GM23338 (cell line): ENCODE measurements around the gene ADGRV1. TPM values are rescaled to one million over a fixed set of nuclear protein-coding genes. Genes with fewer than 3 reads are reported as not detected.

ENCODE experiments used
- ATAC-seq: fragments of 200-7000 bp; cut with Tn5 transposase; 3 replicates; pipeline ENCODE4 v1.9.1; 2020
- DNase-seq: peaks from one replicate; pipeline ENCODE4 v3.0.0-alpha.2; 2015; ENCODE audit warnings: low spot score
- H2AFZ ChIP-seq: fragments of 200-600 bp; sonication (generic); 2 replicates; pipeline ENCODE4 v1.8.0; 2016; ENCODE audit warnings: antibody characterized with exemption, mild to moderate bottlenecking, moderate library complexity
- H3F3A ChIP-seq: fragments of 200-600 bp; sonication (generic); replicated peaks from 2 replicates; pipeline ENCODE4 v1.8.0; 2017; ENCODE audit warnings: antibody characterized with exemption, mixed run types, low read depth
- H3K27ac ChIP-seq: fragments of 200-600 bp; sonication (generic); 2 replicates; pipeline ENCODE4 v1.6.1; 2016; ENCODE audit warnings: low read depth
- H3K27me3 ChIP-seq: fragments of 200-600 bp; sonication (generic); 2 replicates; pipeline ENCODE4 v1.8.0; 2016; ENCODE audit warnings: mild to moderate bottlenecking, mixed run types, moderate library complexity; ENCODE audit not compliant: insufficient read depth
- H3K36me3 ChIP-seq: fragments of 200-600 bp; sonication (generic); 2 replicates; pipeline ENCODE4 v1.8.0; 2016; ENCODE audit warnings: mild to moderate bottlenecking; ENCODE audit not compliant: insufficient read depth
- H3K4me1 ChIP-seq: fragments of 200-600 bp; sonication (generic); 2 replicates; pipeline ENCODE4 v1.8.0; 2016; ENCODE audit warnings: mild to moderate bottlenecking, moderate library complexity; ENCODE audit not compliant: insufficient read depth
- H3K4me2 ChIP-seq: fragments of 200-600 bp; sonication (generic); 2 replicates; pipeline ENCODE4 v1.7.1; 2017; ENCODE audit warnings: mixed run types
- H3K4me3 ChIP-seq: fragments of 200-600 bp; sonication (generic); 2 replicates; pipeline ENCODE4 v1.6.1; 2016; ENCODE audit warnings: mixed run types
- H3K79me2 ChIP-seq: fragments of 200-600 bp; sonication (generic); replicated peaks from 2 replicates; pipeline ENCODE4 v1.8.0; 2017; ENCODE audit warnings: mild to moderate bottlenecking; ENCODE audit not compliant: insufficient read depth
- H3K9me2 ChIP-seq: fragments of 200-600 bp; sonication (generic); 2 replicates; pipeline ENCODE4 v1.8.0; 2017; ENCODE audit not compliant: insufficient read depth
- H4K20me1 ChIP-seq: fragments of 200-600 bp; sonication (generic); replicated peaks from 2 replicates; pipeline ENCODE4 v1.8.0; 2017; ENCODE audit warnings: mild to moderate bottlenecking; ENCODE audit not compliant: insufficient read depth
- H3K27ac Mint-ChIP-seq: 2 replicates; pipeline ENCODE4 v1.8.0; 2020; ENCODE audit warnings: inconsistent platforms, mild to moderate bottlenecking, moderate library complexity, mixed read lengths
- H3K27me3 Mint-ChIP-seq: 3 replicates; pipeline ENCODE4 v1.8.0; 2022; ENCODE audit warnings: low read depth, mild to moderate bottlenecking, moderate library complexity, mixed read lengths, inconsistent platforms; ENCODE audit not compliant: insufficient read depth, poor library complexity
- H3K36me3 Mint-ChIP-seq: 3 replicates; pipeline ENCODE4 v1.8.0; 2021; ENCODE audit warnings: low read depth, mild to moderate bottlenecking, inconsistent platforms, moderate library complexity, mixed read lengths
- H3K4me1 Mint-ChIP-seq: 3 replicates; pipeline ENCODE4 v1.8.0; 2020; ENCODE audit warnings: mild to moderate bottlenecking, inconsistent platforms, mixed read lengths
- H3K4me3 Mint-ChIP-seq: 3 replicates; pipeline ENCODE4 v1.8.0; 2021; ENCODE audit warnings: moderate library complexity, mild to moderate bottlenecking, inconsistent platforms, mixed read lengths
- H3K9me3 Mint-ChIP-seq: 3 replicates; pipeline ENCODE4 v1.8.0; 2020; ENCODE audit warnings: moderate library complexity, mild to moderate bottlenecking, inconsistent platforms, mixed read lengths
- CREB1 ChIP-seq: fragments of 250-450 bp; sonication (Bioruptor Pico); IDR thresholded peaks from 2 replicates; pipeline ENCODE4 v1.5.0; 2020; ENCODE audit warnings: low read depth, mild to moderate bottlenecking, moderate library complexity
- EZH2phosphoT487 ChIP-seq: fragments of 200-600 bp; sonication (generic); IDR thresholded peaks from one replicate; pipeline ENCODE4 v1.8.1; 2018; ENCODE audit warnings: antibody characterized with exemption; ENCODE audit not compliant: unreplicated experiment
- JUNB ChIP-seq: IDR thresholded peaks from one replicate; pipeline ENCODE4 v1.6.1; 2016; ENCODE audit warnings: antibody characterized with exemption; ENCODE audit not compliant: unreplicated experiment
- NANOG ChIP-seq: IDR thresholded peaks from 2 replicates; pipeline ENCODE4 v1.6.1; 2016; ENCODE audit warnings: antibody characterized with exemption, borderline replicate concordance
- POLR2AphosphoS5 ChIP-seq: IDR thresholded peaks from 2 replicates; pipeline ENCODE4 v1.6.1; 2016; ENCODE audit warnings: antibody characterized with exemption, low read depth
- STAT1 ChIP-seq: IDR thresholded peaks from one replicate; pipeline ENCODE4 v1.6.1; 2016; ENCODE audit warnings: antibody characterized with exemption; ENCODE audit not compliant: unreplicated experiment
- ZNF114 ChIP-seq: fragments of 250-450 bp; sonication (Bioruptor Pico); IDR thresholded peaks from 2 replicates; pipeline ENCODE4 v1.5.0; 2020; ENCODE audit warnings: mild to moderate bottlenecking, moderate library complexity
- ZNF331 ChIP-seq: fragments of 250-450 bp; sonication (Bioruptor Pico); IDR thresholded peaks from 2 replicates; pipeline ENCODE4 v1.5.0; 2020; ENCODE audit warnings: low read depth, mild to moderate bottlenecking, moderate library complexity
- polyA plus RNA-seq: library from polyadenylated mRNA; unstranded; fragments of >200 nt; fragmentation: Nextera tagmentation; extraction: Ambion mirVana; gene quantifications from 2 replicates; pipeline ENCODE4 v1.2.1, GENCODE V29; 2016
- total RNA-seq: library from RNA; depleted of rRNA; stranded (reverse); fragments of >200 nt; shearing (Covaris generic); gene quantifications from 2 replicates; pipeline ENCODE4 v1.2.3, GENCODE V29; 2014
- TF ChIP-seq, protein P1 (sequence below), 2 experiments: fragments of 200-600 bp in 1 of 2; sonication (generic) in 1 of 2; conservative IDR thresholded peaks; 2 replicates each; pipeline versions ENCODE4 v1.5.1 to v1.6.1; 2016 to 2017; ENCODE audit warnings: antibody characterized with exemption in 2 of 2, low read depth in 2 of 2, mild to moderate bottlenecking in 2 of 2, moderate library complexity in 1 of 2
- TF ChIP-seq, protein P2 (sequence below): fragments of 250-450 bp; sonication (Bioruptor Pico); IDR thresholded peaks from 2 replicates; pipeline ENCODE4 v1.5.0; 2020; ENCODE audit warnings: mild to moderate bottlenecking, moderate library complexity

The ADGRV1 gene
- total and polyA plus RNA-seq, 2 experiments from 2014 or later = 46.1 to 149 TPM

- Histone ChIP-seq H4K20me1 (no peaks in the 10 kb centered on the region), H3K4me1 (no peaks in the 10 kb centered on the region), H3F3A (no peaks in the 10 kb centered on the region), H3K4me3 (no peak overlapping the region), H3K27ac (0 out of 2 replicates have a peak overlapping the region, but pooled peaks have one; percentile 68), H3K4me2 (no peak overlapping the region), H2AFZ (no peak overlapping the region), H3K9me2 (no peaks in the 10 kb centered on the region), H3K27me3 (no peaks in the 10 kb centered on the region), H3K36me3 (peaks cover 8% of the 10 kb centered on the region), H3K79me2 (no peaks in the 10 kb centered on the region; the same call in 1 of the 2 replicates)
- ATAC-seq = no peak
- DNase-seq = no peak
- H3K4me1 Mint-ChIP-seq = no peaks in the 10 kb centered on the region; the same call in 2 of the 3 replicates
- peak overlapping the region; percentile 63 for H3K27ac Mint-ChIP-seq
- TF ChIP-seq ZNF331 (CRISPR knock-in tag) (no peak), EZH2phosphoT487 (no peak), JUNB (no peak), NANOG (no peak), POLR2AphosphoS5 (no peak), CREB1 (CRISPR knock-in tag) (no peak), ZNF114 (no peak), STAT1 (no peak)
- TF ChIP-seq, protein P1, sequence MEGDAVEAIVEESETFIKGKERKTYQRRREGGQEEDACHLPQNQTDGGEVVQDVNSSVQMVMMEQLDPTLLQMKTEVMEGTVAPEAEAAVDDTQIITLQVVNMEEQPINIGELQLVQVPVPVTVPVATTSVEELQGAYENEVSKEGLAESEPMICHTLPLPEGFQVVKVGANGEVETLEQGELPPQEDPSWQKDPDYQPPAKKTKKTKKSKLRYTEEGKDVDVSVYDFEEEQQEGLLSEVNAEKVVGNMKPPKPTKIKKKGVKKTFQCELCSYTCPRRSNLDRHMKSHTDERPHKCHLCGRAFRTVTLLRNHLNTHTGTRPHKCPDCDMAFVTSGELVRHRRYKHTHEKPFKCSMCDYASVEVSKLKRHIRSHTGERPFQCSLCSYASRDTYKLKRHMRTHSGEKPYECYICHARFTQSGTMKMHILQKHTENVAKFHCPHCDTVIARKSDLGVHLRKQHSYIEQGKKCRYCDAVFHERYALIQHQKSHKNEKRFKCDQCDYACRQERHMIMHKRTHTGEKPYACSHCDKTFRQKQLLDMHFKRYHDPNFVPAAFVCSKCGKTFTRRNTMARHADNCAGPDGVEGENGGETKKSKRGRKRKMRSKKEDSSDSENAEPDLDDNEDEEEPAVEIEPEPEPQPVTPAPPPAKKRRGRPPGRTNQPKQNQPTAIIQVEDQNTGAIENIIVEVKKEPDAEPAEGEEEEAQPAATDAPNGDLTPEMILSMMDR (conservative IDR thresholded peaks at IDR 0.05; ENCODE audit: low read depth in 2 of 2) = no peak
- TF ChIP-seq, protein P2, sequence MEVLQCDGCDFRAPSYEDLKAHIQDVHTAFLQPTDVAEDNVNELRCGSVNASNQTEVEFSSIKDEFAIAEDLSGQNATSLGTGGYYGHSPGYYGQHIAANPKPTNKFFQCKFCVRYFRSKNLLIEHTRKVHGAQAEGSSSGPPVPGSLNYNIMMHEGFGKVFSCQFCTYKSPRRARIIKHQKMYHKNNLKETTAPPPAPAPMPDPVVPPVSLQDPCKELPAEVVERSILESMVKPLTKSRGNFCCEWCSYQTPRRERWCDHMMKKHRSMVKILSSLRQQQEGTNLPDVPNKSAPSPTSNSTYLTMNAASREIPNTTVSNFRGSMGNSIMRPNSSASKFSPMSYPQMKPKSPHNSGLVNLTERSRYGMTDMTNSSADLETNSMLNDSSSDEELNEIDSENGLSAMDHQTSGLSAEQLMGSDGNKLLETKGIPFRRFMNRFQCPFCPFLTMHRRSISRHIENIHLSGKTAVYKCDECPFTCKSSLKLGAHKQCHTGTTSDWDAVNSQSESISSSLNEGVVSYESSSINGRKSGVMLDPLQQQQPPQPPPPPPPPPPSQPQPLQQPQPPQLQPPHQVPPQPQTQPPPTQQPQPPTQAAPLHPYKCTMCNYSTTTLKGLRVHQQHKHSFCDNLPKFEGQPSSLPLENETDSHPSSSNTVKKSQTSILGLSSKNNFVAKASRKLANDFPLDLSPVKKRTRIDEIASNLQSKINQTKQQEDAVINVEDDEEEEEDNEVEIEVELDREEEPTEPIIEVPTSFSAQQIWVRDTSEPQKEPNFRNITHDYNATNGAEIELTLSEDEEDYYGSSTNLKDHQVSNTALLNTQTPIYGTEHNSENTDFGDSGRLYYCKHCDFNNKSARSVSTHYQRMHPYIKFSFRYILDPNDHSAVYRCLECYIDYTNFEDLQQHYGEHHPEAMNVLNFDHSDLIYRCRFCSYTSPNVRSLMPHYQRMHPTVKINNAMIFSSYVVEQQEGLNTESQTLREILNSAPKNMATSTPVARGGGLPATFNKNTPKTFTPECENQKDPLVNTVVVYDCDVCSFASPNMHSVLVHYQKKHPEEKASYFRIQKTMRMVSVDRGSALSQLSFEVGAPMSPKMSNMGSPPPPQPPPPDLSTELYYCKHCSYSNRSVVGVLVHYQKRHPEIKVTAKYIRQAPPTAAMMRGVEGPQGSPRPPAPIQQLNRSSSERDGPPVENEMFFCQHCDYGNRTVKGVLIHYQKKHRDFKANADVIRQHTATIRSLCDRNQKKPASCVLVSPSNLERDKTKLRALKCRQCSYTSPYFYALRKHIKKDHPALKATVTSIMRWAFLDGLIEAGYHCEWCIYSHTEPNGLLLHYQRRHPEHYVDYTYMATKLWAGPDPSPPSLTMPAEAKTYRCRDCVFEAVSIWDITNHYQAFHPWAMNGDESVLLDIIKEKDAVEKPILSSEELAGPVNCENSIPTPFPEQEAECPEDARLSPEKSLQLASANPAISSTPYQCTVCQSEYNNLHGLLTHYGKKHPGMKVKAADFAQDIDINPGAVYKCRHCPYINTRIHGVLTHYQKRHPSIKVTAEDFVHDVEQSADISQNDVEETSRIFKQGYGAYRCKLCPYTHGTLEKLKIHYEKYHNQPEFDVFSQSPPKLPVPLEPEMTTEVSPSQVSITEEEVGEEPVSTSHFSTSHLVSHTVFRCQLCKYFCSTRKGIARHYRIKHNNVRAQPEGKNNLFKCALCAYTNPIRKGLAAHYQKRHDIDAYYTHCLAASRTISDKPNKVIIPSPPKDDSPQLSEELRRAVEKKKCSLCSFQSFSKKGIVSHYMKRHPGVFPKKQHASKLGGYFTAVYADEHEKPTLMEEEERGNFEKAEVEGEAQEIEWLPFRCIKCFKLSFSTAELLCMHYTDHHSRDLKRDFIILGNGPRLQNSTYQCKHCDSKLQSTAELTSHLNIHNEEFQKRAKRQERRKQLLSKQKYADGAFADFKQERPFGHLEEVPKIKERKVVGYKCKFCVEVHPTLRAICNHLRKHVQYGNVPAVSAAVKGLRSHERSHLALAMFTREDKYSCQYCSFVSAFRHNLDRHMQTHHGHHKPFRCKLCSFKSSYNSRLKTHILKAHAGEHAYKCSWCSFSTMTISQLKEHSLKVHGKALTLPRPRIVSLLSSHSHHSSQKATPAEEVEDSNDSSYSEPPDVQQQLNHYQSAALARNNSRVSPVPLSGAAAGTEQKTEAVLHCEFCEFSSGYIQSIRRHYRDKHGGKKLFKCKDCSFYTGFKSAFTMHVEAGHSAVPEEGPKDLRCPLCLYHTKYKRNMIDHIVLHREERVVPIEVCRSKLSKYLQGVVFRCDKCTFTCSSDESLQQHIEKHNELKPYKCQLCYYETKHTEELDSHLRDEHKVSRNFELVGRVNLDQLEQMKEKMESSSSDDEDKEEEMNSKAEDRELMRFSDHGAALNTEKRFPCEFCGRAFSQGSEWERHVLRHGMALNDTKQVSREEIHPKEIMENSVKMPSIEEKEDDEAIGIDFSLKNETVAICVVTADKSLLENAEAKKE = no peak
- H3K27me3 Mint-ChIP-seq = peaks cover 3% of the 10 kb centered on the region
- H3K36me3 Mint-ChIP-seq = peaks cover 34% of the 10 kb centered on the region
- H3K9me3 Mint-ChIP-seq = no peaks in the 10 kb centered on the region; the same call in 2 of the 3 replicates
- no peak overlapping the region for H3K4me3 Mint-ChIP-seq
Measured at GRCh38 chr5:90680921-90681563, 122.4 kb downstream of the ADGRV1 start.
